Measurements from ENCODE around the gene CXCL9.
"Not testable (repeated sequence)": the region's sequence is repeated elsewhere in the genome, so short reads cannot be mapped to it uniquely, and the experiment has no call there.

The CXCL9 gene

DNA sequence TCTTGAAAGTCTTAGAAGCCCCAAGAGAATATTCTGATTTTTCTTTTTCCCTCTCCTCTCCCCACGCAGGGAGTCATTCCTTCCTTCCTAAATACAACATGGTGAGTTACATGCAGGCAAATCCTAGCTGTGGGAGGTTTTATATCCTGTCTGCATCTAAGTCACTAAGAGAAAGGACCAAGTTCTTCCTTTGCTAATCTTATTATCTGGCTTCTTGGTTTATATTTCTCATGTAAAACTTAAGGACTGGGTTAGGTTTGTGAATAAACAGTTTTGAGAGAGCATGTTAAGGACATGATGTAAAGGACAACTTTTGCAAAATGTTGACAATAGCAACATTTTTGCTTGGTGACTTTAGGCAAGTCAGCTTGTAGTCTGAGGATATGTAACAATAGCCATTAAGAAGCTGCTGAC lies 5.1 kb upstream of the CXCL9 start:
- H3K4me3 ChIP-seq (ENCODE audit: low read depth, low read length), result no peak overlapping the region

DNA sequence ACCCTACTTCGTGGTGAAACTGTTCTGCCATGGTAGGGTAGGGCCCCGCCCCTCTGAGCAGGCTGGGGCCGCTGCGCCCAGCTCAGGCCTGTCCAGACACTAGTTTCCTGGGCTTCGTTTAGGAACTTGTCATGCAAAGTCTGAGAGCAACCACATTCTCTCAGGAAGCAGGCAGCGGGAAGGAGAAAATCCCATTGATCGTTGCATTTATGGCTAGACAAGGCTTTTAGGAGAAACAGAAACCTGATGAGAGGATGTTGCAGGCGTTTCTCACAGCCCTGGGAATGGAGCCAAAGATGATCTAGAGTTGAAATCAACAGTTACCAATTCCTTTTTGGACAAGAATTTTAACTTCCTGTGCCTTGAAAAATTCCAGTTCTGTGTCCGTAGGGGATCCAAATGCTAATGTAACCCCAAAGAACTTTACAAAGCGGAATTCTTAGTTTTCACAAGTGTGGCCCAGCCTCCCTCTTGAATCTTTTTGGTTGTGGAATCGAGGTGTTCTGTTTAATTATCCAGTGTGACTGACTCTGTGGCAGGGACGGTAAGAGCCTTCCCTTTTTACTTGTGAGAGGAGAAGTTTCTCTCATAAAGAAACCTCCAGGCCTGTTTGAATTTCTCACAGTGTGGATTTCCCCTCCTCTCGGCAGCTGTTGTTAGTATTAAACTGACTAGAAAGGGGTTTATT lies 4.5 kb upstream of the CXCL9 start:
- no peak overlapping the region for H3K4me3 ChIP-seq (ENCODE audit: low read depth, low read length)

DNA sequence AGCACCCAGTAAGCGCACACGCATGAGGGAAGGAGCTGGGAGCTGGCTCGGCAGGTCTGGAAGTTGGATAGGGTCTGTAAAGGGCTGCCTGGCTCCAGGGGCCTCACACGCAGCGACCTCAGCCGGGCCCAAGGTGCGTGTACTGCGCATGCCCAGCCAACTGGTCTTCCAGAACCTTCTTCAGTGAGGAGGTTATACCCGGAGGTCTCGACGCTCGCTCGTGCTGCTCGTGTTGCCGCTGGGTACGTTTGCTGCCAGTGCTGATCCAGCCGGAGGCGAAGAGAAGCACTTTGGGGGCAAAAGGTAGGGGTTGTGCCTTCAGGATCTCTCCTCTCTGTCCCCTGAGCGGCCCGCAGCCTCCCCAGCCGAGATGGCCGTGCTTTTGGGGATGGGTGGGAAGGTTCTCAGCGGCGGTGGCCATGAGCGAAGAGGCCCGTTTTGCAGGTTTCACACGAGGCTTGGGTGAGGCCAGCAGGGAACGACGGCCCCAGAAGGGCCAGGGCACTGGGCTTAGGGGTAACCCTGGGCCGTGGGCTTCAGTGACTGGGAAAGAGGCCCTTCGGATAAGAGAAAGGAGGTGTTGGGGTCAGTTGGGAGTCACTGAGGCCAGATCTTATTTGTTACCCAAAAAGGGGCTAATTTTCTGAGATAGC lies 3.8 kb upstream of the CXCL9 start:
- no peak overlapping the region for H3K4me3 ChIP-seq (ENCODE audit: low read depth, low read length)

DNA sequence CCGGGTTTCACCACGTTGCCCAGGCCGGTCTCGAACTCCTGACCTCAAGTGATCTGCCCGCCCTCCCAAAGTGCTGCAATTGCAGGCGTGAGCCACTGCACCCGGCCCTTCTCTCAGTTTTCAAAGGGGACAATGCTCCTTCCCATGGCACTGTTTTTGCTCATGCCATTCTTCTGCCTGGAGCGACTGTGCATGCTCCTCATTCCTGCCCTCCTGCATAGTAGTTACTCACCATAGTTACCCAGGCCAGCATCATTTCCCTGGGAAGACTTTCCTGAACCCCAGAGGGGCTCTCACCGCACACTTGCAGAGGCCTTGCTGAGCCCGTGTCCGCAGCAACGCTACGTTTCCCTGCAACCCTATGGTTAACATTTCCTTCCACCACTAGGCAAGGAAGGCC lies 3.3 kb upstream of the CXCL9 start:
- no peak overlapping the region for H3K4me3 ChIP-seq (ENCODE audit: low read depth, low read length)

DNA sequence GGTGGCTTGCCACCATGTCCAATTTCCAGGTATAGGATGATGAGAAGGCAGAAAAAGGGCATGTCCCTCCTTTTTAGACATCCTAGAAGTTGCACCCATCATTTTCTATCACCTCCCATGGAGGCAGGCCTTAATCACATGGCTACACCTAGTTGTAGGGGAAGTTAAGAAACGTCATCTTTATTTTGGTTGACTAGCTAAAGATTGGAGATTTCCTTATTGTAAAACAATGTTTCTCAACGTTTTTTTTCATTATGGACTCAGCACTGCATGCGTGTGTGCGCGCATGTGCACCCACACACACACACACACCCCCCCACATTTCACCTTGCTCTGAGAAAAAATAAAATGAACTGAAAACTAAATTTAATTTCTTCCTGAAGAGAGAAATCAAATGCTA lies 2.0 kb upstream of the CXCL9 start:
- H3K4me3 ChIP-seq (ENCODE audit: low read depth, low read length), result no peak overlapping the region

DNA sequence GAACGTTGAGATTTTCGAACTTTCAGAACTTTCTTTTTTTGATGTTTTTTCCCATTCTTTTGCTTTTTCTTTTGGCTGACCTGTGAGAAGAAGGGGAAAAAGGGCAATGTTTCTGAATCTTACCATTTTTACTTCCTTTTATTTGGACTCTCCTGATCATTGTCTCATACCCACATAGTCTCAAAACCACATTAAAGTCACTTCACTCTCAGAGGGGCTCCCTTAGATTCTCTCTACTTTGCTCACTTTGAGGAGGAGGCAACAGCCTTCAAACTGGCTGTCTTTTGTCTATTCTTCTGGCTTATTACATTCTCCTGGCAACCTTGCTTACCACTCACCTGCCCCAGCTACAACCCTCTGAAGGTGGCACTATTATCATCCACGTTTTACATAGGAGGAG lies 3.7 kb downstream of the CXCL9 start:
- H3K4me3 ChIP-seq (ENCODE audit: low read depth, low read length), result no peak overlapping the region

DNA sequence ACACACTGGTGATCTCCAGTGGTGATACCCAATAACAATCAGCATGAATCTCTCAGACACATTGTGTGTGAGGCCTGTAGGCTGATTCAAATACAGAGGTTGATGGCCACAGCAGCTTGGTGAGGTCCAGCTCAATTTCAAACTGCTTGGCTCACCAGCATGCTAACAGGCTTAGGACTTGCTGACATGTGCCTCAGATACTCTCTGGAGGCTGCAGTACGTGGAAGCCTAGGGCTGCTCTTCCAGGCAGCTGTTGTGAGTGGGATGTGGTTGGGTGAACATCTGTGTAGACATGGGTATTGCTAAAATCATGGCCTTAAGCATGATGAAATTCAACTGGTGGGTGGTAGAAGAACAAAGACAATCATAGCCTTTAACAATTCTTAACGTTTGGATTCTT lies 4.3 kb downstream of the CXCL9 start:
- no peak overlapping the region for H3K4me3 ChIP-seq (ENCODE audit: low read depth, low read length)

DNA sequence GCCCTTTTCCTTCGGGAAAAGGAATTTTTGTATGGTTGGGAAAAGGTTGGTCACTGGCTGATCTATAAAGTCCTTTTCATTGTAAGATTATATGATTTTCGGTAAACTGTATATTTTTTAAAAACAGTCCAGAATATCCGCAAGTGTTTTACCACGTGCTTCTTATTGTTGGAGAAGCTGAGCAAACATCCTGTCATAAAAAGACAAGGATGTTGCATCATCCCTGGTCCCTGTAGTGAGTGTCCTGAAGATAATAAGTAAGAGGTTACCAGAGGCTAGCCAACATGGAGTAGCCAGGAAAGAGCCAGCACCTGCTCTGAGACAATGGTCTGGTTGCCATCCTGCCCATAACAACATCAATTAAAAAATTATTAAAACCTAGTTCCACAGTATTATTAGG lies 5.1 kb downstream of the CXCL9 start:
- H3K4me3 ChIP-seq (ENCODE audit: low read depth, low read length), result no peak overlapping the region

DNA sequence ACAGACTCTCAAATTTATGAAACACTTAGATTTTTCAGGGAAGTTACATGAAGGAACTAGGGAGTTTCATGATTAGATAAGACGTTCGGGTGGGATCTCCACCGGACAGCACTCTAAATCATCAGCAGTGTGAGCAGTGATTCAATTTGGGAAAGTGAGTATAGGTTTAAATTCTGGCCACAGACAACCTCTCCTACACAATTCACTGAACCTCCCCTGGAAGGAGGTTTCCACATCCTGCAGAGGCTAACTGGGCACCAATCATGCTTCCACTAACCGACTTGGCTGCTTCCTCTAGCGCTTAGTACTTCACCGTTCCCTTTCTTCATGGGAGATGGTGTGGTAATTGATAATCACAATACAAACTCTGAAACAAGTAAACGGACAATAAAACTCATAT lies 5.6 kb downstream of the CXCL9 start:
- H3K4me3 ChIP-seq (ENCODE audit: low read depth, low read length), result no peak overlapping the region

DNA sequence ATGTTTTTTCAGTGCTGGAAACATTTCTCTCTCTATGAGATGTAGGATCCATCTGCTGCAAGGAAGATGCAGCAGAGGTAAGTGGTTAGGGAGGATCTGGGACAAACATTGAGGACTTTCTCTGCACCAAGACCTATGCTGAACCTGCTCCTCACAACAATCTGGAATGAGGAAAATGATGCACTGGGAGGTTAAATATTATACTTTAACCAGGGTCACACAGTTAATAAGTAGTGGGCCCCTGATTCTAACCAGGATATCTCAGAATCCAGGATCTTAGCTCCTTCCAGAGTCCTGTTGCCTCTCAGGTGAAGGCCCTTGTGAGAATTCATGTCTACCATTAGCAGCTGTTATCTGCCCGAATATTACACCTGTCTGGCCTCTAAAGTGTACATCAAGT lies 7.0 kb downstream of the CXCL9 start:
- H3K4me3 ChIP-seq (ENCODE audit: low read depth, low read length), result no peak overlapping the region

DNA sequence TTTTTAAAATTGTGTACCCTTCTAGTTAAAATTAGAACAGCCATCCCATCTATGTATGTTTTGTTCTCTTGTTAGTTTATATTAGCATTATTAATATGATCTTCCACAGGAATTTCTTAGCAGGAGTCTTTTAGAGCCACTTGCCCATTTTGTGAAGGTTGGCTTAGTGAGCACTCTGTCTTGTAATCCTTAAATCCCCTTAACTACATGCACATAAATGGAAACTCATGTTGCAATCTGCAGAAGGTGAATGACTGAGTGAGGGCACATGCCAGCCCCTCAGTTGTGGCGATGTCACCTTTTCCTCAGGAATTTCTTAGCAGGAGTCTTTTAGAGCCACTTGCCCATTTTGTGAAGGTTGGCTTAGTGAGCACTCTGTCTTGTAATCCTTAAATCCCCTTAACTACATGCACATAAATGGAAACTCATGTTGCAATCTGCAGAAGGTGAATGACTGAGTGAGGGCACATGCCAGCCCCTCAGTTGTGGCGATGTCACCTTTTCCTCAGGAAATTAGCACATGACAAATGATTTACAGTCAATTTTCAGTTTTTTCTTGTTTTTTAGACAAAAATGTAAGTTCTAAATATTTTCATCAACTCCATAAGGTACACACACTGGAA lies 8.7 kb downstream of the CXCL9 start:
- not testable (repeated sequence) for H3K4me3 ChIP-seq (ENCODE audit: low read depth, low read length)

DNA sequence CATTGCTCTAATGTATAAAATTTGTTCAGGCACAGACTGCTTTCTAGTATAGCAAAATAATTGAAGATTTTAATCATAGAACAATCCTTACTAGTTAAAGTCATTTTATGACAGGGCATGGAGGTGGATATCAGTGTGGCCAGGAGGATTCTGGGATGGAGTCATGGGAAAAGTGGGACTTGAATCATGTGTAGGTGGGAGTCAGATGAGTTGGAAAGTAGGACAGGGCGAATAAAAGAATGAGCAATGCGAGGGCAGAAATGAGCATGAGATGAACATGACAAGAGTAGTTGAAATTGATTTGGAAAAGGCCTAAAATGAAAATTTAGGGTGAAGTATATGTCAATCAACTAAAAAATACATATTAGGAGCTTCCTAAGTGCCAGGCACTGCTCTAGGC lies 9.4 kb downstream of the CXCL9 start:
- no peak overlapping the region for H3K4me3 ChIP-seq (ENCODE audit: low read depth, low read length)

DNA sequence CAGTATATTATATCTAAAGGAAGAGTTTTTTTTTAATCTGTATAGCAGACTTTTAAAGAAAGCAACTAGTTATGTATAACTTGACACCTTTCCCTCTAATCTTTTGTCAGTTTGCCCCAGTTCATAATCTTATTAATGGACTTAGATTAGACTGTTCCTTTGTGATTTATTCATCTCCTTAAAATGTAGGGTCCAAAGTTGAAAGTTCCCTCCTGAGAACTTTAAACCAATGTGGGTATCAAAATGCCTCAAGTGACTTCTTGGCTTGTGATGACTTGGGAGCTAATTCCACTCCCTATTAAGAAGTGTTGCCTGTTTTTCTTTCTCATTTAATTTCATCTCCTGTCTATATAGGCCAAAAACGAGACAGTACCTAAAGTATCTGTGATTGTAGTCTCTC lies 10.2 kb downstream of the CXCL9 start:
- H3K4me3 ChIP-seq (ENCODE audit: low read depth, low read length), result no peak overlapping the region

DNA sequence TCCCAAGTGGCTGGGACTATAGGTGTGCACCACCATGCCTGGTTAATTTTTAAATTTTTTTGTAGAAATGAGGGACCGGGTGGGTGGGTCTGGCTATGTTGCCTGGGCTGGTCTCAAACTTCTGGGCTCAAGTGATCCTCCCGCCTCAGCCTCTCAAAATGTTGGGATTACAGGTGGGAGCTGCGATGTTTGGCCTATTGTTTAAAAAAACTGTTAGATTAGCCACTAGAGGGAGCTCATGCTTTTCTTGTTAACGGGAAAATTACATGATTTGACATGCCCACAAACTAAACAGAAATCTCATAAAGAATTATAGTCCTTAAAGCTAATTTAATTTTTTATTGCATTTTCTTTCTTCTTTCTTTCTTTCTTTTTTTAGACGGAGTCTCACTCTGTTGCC lies 11.6 kb downstream of the CXCL9 start:
- no peak overlapping the region for H3K4me3 ChIP-seq (ENCODE audit: low read depth, low read length)

DNA sequence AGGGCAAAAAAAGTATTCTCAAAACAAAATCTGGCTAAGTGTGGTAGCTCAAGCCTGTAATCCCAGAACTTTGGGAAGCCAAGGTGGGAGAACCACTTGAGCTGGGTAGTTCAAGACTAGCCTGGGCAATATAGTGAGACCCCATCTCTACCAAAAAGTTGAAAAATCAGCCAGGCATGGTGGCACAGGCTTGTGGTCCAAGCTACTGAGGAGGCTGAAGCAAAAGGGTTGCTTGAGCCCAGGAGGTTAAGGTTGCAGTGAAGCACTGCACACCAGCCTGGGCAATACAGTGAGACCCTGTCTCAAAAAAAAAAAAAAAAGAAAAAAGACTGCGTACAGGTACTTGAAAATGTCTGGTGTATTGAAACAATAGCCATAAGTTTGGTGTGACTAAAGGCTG lies 14.8 kb downstream of the CXCL9 start:
- H3K4me3 ChIP-seq (ENCODE audit: low read depth, low read length), result no peak overlapping the region

DNA sequence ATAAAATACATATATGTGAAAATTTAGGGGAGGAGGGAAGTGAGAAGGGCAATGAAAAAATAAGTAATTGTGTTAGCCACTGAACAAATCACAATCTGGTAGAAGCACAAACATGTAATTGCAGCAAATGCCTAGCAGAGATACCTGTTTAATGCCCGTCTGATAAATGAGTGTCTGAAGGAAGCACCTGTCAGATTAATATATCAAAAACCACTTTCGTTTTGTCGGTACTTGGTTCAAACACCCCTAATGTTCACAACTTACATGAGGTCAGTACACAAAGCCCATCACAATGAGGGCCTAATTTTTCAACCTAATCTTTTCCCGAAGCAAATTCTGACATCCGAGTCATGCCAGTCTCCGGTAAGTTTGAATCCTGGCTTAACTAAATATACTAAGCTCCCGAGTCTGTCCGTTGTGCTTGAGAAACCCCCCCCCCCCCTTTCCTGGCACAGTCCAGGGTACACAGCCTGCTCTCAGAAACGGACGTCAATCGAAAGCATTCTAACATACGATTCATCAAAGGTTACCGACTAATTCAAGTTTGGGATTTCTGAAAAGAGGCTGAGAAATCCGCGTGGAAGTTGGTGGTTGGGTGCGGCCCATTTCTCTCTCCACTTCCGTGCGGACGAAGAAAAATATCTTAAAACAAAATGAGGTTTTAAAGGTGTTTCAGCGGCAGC lies 17.3 kb downstream of the CXCL9 start:
- peak overlapping the region; percentile 94 for H3K4me3 ChIP-seq (ENCODE audit: low read depth, low read length)

DNA sequence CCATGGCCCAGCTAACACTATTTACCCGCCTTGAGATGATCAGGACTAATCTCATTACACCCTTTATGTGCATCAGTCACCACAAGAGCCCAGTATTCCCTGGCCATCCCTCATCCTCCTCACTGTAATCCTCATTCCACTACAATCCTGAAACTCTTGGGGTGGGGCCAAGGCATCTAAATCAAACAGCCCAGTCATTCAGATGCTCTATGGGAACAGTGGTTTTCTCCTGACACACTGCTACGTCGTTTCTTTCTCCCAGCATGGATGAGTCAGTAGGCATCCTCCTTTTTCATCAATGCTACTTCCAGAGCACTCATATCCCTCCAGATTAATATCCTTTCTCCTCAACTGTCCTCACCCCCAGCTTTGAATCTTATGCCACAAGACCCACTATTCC lies 22.2 kb downstream of the CXCL9 start:
- H3K4me3 ChIP-seq (ENCODE audit: low read depth, low read length), result no peak overlapping the region

DNA sequence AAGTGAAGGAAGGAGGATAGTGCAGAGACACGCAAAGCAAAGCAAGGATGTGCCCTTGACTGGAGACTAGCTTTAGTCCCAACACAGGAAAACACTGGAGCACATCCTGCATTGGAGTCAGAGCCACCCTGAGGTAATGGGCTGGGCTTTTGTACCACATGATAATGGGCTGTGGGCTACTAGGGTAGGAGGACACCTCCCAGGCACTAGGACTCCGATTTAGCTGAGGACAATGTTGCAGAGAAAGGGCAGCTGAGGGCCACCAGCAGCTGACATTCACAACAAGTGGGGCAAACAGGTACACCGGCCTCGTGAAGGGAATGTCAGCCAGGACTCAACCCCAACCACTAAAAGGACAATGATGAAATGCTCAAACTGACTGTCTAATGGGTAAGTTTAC lies 26.7 kb downstream of the CXCL9 start:
- no peak overlapping the region for H3K4me3 ChIP-seq (ENCODE audit: low read depth, low read length)

DNA sequence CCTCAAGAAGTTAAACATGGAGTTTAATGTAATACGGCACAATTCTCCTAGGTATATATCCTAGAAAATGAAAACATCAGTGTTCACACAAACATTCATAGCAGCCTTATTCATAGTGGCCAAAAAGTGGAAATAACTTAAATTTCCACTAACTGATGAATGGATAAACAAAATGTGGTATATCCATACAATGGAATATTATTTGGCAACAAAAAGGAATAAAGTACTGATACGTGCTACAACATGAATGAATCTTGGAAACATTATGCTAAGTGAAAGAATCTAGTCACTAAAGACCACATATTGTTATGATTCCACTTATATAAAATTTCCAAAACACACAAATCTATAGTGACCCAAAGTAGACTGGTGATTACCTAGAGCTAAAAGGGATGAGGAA lies 31.1 kb downstream of the CXCL9 start:
- H3K4me3 ChIP-seq (ENCODE audit: low read depth, low read length), result no peak overlapping the region

DNA sequence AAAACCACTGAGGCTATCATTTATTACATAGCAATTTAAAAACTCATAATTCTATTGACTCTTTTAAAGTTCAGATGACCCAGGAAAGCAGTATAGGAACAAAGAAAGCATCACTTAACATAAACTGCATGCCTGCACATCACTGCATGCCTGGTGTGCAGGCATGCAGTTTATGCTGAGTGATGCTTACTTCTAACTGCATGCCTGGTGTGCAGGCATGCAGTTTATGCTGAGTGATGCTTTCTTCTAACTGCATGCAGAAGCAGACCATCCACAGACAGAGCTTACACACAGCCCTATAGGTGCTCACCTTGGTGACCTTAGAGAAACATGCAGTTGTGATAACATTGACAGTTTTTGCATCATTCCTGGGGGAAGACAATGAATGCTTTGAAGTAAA lies 33.5 kb downstream of the CXCL9 start:
- no peak overlapping the region for H3K4me3 ChIP-seq (ENCODE audit: low read depth, low read length)

DNA sequence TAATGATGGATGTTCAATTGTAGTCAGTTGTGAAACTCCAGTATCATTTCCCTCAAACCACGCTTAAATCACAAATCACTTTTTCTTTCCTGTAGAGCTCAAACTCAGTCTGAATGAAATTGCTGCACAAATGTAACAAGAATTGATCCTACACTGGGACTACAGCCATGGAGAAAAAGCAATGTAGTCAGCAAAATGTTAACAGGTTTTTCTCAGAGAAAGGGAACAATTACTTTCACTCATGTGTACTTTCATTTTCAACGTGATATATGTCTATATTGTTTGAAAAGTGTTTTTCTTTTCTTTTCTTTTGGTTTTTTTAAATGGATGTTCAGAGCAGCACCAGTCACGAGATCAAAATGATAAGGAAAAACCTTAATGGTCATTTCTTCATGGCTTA lies 39.2 kb downstream of the CXCL9 start:
- H3K4me3 ChIP-seq (ENCODE audit: low read depth, low read length), result no peak overlapping the region

DNA sequence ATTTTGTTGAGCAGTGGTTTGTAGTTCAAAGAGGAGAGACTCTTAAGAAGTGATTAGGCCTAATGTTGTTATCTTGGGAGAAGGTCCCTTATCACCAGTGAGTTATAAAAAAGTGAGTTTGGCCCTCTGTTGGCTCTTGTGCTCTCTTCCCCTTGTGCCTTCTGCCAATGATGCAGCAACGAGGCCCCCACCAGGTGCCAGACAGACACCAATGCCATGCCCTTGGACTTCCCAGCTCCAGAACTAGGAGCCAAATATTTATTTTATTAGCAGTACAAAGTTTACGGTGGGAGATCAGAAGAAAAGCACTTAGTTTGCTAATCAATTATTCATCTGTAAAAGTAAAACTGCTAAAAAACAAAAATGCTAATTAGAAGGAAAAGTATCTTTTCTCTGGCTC lies 43.8 kb downstream of the CXCL9 start:
- H3K4me3 ChIP-seq (ENCODE audit: low read depth, low read length), result no peak overlapping the region

Measured in iPS-11a (cell line).